ENCODE data around the gene TSHZ1. TPM values are rescaled to one million over a fixed set of nuclear protein-coding genes. Genes with fewer than 3 reads are reported as not detected.

The TSHZ1 gene
- total and polyA plus RNA-seq, 2 of the 8 experiments (the other 6 are each of a cell fraction or from before 2014, with no cell fraction given), result 0.03 to 0.32 TPM

DNA sequence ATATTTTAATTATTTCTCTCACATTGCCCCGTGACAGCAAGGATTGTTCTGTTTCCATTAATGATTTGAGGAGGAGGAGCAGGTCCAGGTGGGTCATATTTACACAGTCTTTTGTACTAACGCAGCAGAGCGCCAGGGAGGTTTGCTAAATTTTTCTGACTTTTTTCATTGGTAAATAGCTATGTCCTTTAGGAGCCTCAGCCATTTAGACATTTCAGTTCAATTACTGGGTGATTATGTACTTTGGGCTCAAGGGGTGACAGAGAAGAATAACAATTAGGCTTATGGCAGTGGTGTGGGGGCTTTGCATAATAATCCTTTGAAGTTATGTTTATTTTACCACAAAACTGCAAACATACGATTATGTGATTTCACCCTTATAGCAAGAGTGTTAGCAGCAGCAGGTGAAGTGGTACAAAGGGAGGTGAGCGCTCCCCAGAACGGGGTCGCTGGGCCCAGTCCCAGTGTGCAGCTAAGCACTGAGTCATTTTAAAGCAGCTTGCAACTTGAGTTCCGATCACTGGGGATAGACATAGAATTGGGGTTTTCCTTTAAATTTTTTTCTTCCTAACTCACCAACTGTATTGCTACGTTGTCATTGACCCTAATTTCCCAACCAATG, 80.3 kb downstream of the TSHZ1 start:
- POLR2A ChIA-PET (ENCODE audit: partially characterized antibody), result no interaction called here
- H3K23me2 ChIP-seq (ENCODE audit: low read depth, low read length), result no peaks in the 10 kb centered on the region
- no peaks in the 10 kb centered on the region for H3K36me3 ChIP-seq (ENCODE audit: control insufficient read depth in 2 of 4, insufficient read depth in 4 of 4, low read length in 3 of 4)
- H3K4ac ChIP-seq (replicated peaks; ENCODE audit: insufficient read length, low read depth, low read length), result no peak overlapping the region
- H2AFZ ChIP-seq (ENCODE audit: low read length), result no peak overlapping the region
- H3K23ac ChIP-seq (ENCODE audit: insufficient read length), result no peak overlapping the region
- H4K5ac ChIP-seq (ENCODE audit: insufficient read length, low read depth, low read length), result no peak overlapping the region
- H2BK20ac ChIP-seq (ENCODE audit: low read length), result no peak overlapping the region
- H3K79me2 ChIP-seq (ENCODE audit: control insufficient read depth in 1 of 2, insufficient read depth in 2 of 2, low read length in 2 of 2), result no peaks in the 10 kb centered on the region
- H3K4me2 ChIP-seq (ENCODE audit: insufficient read depth in 1 of 2, low read depth in 2 of 2, low read length in 2 of 2), result no peak overlapping the region
- 95% methylated on average over 9 of the region's 9 CpGs; no CpG with 5 or more reads in 1 of the 2 experiments for WGBS, 2 experiments (ENCODE audit: extremely low coverage in 1 of 2, insufficient coverage in 1 of 2, insufficient read length in 1 of 2, insufficient replicate concordance in 2 of 2, low coverage in 1 of 2, low lambda C conversion rate in 2 of 2, missing lambda C conversion rate in 1 of 2)
- H3K9ac ChIP-seq (replicated peaks in 1 of 4; ENCODE audit: extremely low read depth in 1 of 4, low read depth in 3 of 4, low read length in 3 of 4), result no peak overlapping the region
- TF ChIP-seq, protein P1, sequence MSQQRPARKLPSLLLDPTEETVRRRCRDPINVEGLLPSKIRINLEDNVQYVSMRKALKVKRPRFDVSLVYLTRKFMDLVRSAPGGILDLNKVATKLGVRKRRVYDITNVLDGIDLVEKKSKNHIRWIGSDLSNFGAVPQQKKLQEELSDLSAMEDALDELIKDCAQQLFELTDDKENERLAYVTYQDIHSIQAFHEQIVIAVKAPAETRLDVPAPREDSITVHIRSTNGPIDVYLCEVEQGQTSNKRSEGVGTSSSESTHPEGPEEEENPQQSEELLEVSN (IDR thresholded peaks at IDR 0.05), result no peak
- no peak for TF ChIP-seq NANOG (IDR thresholded peaks at IDR 0.05; ENCODE audit: insufficient read depth, low read depth, low read length, poor library complexity, severe bottlenecking)
- no peak for TF ChIP-seq POLR2A (IDR thresholded peaks at IDR 0.05; ENCODE audit: control extremely low read depth in 1 of 2, low read depth in 2 of 2, low read length in 2 of 2)
- no peak for TF ChIP-seq RFX5 (IDR thresholded peaks at IDR 0.05; ENCODE audit: borderline replicate concordance, low read depth, low read length)
- no peak for TF ChIP-seq SIRT6 (IDR thresholded peaks at IDR 0.05; ENCODE audit: low read length)
- no peak for TF ChIP-seq CBX5 (IDR thresholded peaks at IDR 0.05; ENCODE audit: low read depth, low read length)
- TF ChIP-seq, protein P2, sequence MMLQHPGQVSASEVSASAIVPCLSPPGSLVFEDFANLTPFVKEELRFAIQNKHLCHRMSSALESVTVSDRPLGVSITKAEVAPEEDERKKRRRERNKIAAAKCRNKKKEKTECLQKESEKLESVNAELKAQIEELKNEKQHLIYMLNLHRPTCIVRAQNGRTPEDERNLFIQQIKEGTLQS (IDR thresholded peaks at IDR 0.05; ENCODE audit: insufficient read depth, low read depth, low read length), result no peak
- TF ChIP-seq SRF (IDR thresholded peaks at IDR 0.05; ENCODE audit: low read depth, low read length), result no peak
- no peak for TF ChIP-seq CBX8 (IDR thresholded peaks at IDR 0.05; ENCODE audit: borderline replicate concordance, low read depth, low read length)
- TF ChIP-seq SIX5 (IDR thresholded peaks at IDR 0.05; ENCODE audit: low read depth, low read length), result no peak
- no peak for TF ChIP-seq KDM5A (IDR thresholded peaks at IDR 0.05; ENCODE audit: low read length)
- TF ChIP-seq TEAD4 (IDR thresholded peaks at IDR 0.05; ENCODE audit: low read depth, low read length), result no peak
- TF ChIP-seq TAF1 (IDR thresholded peaks at IDR 0.05; ENCODE audit: low read depth, low read length), result no peak
- no peak for TF ChIP-seq RXRA (IDR thresholded peaks at IDR 0.05; ENCODE audit: insufficient read depth, low read depth, low read length)
- H4K91ac ChIP-seq (replicated peaks; ENCODE audit: insufficient read length, low read length), result no peak overlapping the region
- no peak overlapping the region for H3K18ac ChIP-seq (ENCODE audit: extremely low read depth, low read length)
- H2BK15ac ChIP-seq (ENCODE audit: low read length), result no peak overlapping the region
- H3K79me1 ChIP-seq (ENCODE audit: low read depth, low read length), result no peaks in the 10 kb centered on the region
- no peaks in the 10 kb centered on the region; a peak in 1 of 4 replicates for H3K9me3 ChIP-seq (ENCODE audit: insufficient read depth in 2 of 2, low read depth in 1 of 2, low read length in 1 of 2)
- no peak overlapping the region for H2BK12ac ChIP-seq (ENCODE audit: low read depth, low read length)
- H4K20me1 ChIP-seq (replicated peaks in 1 of 2; ENCODE audit: control insufficient read depth in 1 of 2, insufficient read depth in 2 of 2, low read length in 2 of 2), result no peaks in the 10 kb centered on the region
- H4K8ac ChIP-seq (ENCODE audit: extremely low read depth, insufficient read depth, low read length), result no peak overlapping the region
- H3K56ac ChIP-seq (replicated peaks; ENCODE audit: insufficient read length, low read depth, low read length), result no peak overlapping the region
- CTCF ChIA-PET (ENCODE audit: partially characterized antibody), result interaction anchor here (1.4 kb wide), 1 partner anchor 9 kb away, joined by 3 read pairs; no protein-coding TSS in a partner anchor
- no peaks in the 10 kb centered on the region; a peak in 1 of 7 replicates for H3K4me1 ChIP-seq (replicated peaks in 1 of 4; ENCODE audit: control insufficient read depth in 3 of 4, insufficient read depth in 4 of 4, low read length in 3 of 4)
- no peak overlapping the region for H2BK5ac ChIP-seq (ENCODE audit: low read depth, low read length)
- no peak for FAIRE-seq
- no peaks in the 10 kb centered on the region for H3K27me3 ChIP-seq (replicated peaks in 1 of 4; ENCODE audit: control insufficient read depth in 3 of 4, extremely low read depth in 1 of 4, insufficient read depth in 3 of 4, low read length in 3 of 4)
- no peak overlapping the region for H3K4me3 ChIP-seq (ENCODE audit: extremely low read depth in 1 of 4, insufficient read depth in 2 of 4, low read depth in 3 of 4, low read length in 4 of 4)
- H3K14ac ChIP-seq (ENCODE audit: insufficient read length), result no peak overlapping the region
- no peak overlapping the region for H3K27ac ChIP-seq (ENCODE audit: low read depth, low read length)
- no peak overlapping the region for H2AK5ac ChIP-seq (ENCODE audit: low read depth, low read length)
- H2BK120ac ChIP-seq (replicated peaks; ENCODE audit: low read depth, low read length), result no peak overlapping the region
- no peak for DNase-seq (ENCODE audit: low read depth in 1 of 2, low spot score in 2 of 2)
